ENCODE results near the gene KCNK5. TPM values are rescaled to one million over a fixed set of nuclear protein-coding genes. Genes with fewer than 3 reads are reported as not detected.
A peak's percentile ranks its signal among the peaks of the same experiment; 100 is the strongest.

The KCNK5 gene
- total and polyA plus RNA-seq, 2 of the 8 experiments (the other 6 are each of a cell fraction or from before 2014, with no cell fraction given) = 20.9 to 44.3 TPM

GRCh38 chr6:39251406-39251805, 22.1 kb upstream of the KCNK5 start:
- Histone ChIP-seq H3K27ac (ENCODE audit: low read depth, low read length) (no peak overlapping the region), H2AK5ac (ENCODE audit: low read depth, low read length) (no peak overlapping the region), H3K23ac (ENCODE audit: insufficient read length) (no peak overlapping the region), H3K23me2 (ENCODE audit: low read depth, low read length) (no peaks in the 10 kb centered on the region), H3K36me3 (ENCODE audit: control insufficient read depth in 2 of 4, insufficient read depth in 4 of 4, low read length in 3 of 4) (no peaks in the 10 kb centered on the region), H4K8ac (ENCODE audit: extremely low read depth, insufficient read depth, low read length) (no peak overlapping the region), H4K5ac (ENCODE audit: insufficient read length, low read depth, low read length) (no peak overlapping the region), H3K79me1 (ENCODE audit: low read depth, low read length) (no peaks in the 10 kb centered on the region), H3K27me3 (replicated peaks in 1 of 4; ENCODE audit: control insufficient read depth in 3 of 4, extremely low read depth in 1 of 4, insufficient read depth in 3 of 4, low read length in 3 of 4) (no peaks in the 10 kb centered on the region; a peak in 1 of 7 replicates), H3K4me2 (ENCODE audit: insufficient read depth in 1 of 2, low read depth in 2 of 2, low read length in 2 of 2) (no peak overlapping the region), H3K9ac (replicated peaks in 1 of 4; ENCODE audit: extremely low read depth in 1 of 4, low read depth in 3 of 4, low read length in 3 of 4) (no peak overlapping the region), H3K56ac (replicated peaks; ENCODE audit: insufficient read length, low read depth, low read length) (no peak overlapping the region), H2BK5ac (ENCODE audit: low read depth, low read length) (no peak overlapping the region), H2BK12ac (ENCODE audit: low read depth, low read length) (no peak overlapping the region), H2AFZ (ENCODE audit: low read length) (no peak overlapping the region), H3K9me3 (ENCODE audit: insufficient read depth in 2 of 2, low read depth in 1 of 2, low read length in 1 of 2) (peaks cover 5 to 6% of the 10 kb centered on the region in 2 experiments; a peak in 1 of 4 replicates), H3K4me1 (replicated peaks in 1 of 4; ENCODE audit: control insufficient read depth in 3 of 4, insufficient read depth in 4 of 4, low read length in 3 of 4) (peaks cover 0 to 8% (median 2%) of the 10 kb centered on the region in 4 experiments; a peak in 2 of 7 replicates), H3K18ac (ENCODE audit: extremely low read depth, low read length) (no peak overlapping the region), H4K91ac (replicated peaks; ENCODE audit: insufficient read length, low read length) (no peak overlapping the region), H3K4ac (replicated peaks; ENCODE audit: insufficient read length, low read depth, low read length) (no peak overlapping the region), H3K79me2 (ENCODE audit: control insufficient read depth in 1 of 2, insufficient read depth in 2 of 2, low read length in 2 of 2) (no peaks in the 10 kb centered on the region), H2BK120ac (replicated peaks; ENCODE audit: low read depth, low read length) (no peak overlapping the region), H4K20me1 (replicated peaks in 1 of 2; ENCODE audit: control insufficient read depth in 1 of 2, insufficient read depth in 2 of 2, low read length in 2 of 2) (no peaks in the 10 kb centered on the region), H3K14ac (ENCODE audit: insufficient read length) (no peak overlapping the region), H2BK15ac (ENCODE audit: low read length) (no peak overlapping the region), H3K4me3 (ENCODE audit: extremely low read depth in 1 of 4, insufficient read depth in 2 of 4, low read depth in 3 of 4, low read length in 4 of 4) (no peak overlapping the region), H2BK20ac (ENCODE audit: low read length) (peak overlapping the region; percentile 2; the same call in 1 of the 2 replicates)
- no peak for TF ChIP-seq CTCF (IDR thresholded peaks at IDR 0.05; ENCODE audit: control extremely low read depth in 1 of 3, insufficient read depth in 1 of 3, low read depth in 1 of 3, low read length in 3 of 3)
- no peak for TF ChIP-seq SP1 (IDR thresholded peaks at IDR 0.05; ENCODE audit: low read depth, low read length)
- TF ChIP-seq RXRA (IDR thresholded peaks at IDR 0.05; ENCODE audit: insufficient read depth, low read depth, low read length) = no peak
- no peak for TF ChIP-seq JUND (IDR thresholded peaks at IDR 0.05; ENCODE audit: low read length)
- no peak for TF ChIP-seq MAFK (IDR thresholded peaks at IDR 0.05; ENCODE audit: low read depth, low read length)
- TF ChIP-seq EZH2 (IDR thresholded peaks at IDR 0.05; ENCODE audit: low read depth, low read length, severe bottlenecking) = no peak
- TF ChIP-seq NRF1 (IDR thresholded peaks at IDR 0.05; ENCODE audit: low read depth, low read length) = no peak
- no peak for TF ChIP-seq SIRT6 (IDR thresholded peaks at IDR 0.05; ENCODE audit: low read length)
- ChIA-PET POLR2A (ENCODE audit: partially characterized antibody) (no interaction called here), CTCF (ENCODE audit: partially characterized antibody) (interaction anchor here (72.8 kb wide), 1 partner anchor 45 kb away, joined by 1738 read pairs; the partner anchor contains the start of gene KCNK17)
- FAIRE-seq (no peak), DNase-seq (ENCODE audit: low read depth in 1 of 2, low spot score in 2 of 2) (no peak)
- WGBS, 2 experiments (ENCODE audit: extremely low coverage in 1 of 2, insufficient coverage in 1 of 2, insufficient read length in 1 of 2, insufficient replicate concordance in 2 of 2, low coverage in 1 of 2, low lambda C conversion rate in 2 of 2, missing lambda C conversion rate in 1 of 2) = 75% methylated on average over 8 of the region's 8 CpGs; no CpG with 5 or more reads in 1 of the 2 experiments
